ENCODE results near the gene SUN2.

Gene SUN2

DNA sequence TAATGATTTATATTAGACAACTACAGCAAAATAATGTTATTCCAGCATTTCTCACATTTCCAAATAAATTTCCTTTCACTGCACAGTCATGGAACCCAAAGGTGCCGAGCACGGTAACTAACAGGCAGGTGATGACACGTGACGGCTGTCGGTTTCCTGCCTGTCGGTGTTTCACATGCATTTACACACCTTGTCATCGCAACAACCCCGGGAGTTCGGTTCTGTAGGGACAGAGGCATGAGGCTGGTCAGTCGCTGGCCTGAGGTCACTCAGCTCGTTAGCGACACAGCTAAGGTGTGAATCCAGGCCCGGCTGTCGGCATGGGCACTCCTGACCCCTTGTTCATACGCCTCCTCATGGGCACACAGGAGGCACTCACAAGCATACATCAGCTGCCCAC lies 28.2 kb upstream of the SUN2 start:
- TF ChIP-seq EZH2phosphoT487 (IDR thresholded peaks at IDR 0.05; ENCODE audit: low read length) (no peak), EZH2 (optimal IDR thresholded peaks at IDR 0.05; ENCODE audit: low read depth, low read length) (no peak)
- TF ChIP-seq, protein P1, sequence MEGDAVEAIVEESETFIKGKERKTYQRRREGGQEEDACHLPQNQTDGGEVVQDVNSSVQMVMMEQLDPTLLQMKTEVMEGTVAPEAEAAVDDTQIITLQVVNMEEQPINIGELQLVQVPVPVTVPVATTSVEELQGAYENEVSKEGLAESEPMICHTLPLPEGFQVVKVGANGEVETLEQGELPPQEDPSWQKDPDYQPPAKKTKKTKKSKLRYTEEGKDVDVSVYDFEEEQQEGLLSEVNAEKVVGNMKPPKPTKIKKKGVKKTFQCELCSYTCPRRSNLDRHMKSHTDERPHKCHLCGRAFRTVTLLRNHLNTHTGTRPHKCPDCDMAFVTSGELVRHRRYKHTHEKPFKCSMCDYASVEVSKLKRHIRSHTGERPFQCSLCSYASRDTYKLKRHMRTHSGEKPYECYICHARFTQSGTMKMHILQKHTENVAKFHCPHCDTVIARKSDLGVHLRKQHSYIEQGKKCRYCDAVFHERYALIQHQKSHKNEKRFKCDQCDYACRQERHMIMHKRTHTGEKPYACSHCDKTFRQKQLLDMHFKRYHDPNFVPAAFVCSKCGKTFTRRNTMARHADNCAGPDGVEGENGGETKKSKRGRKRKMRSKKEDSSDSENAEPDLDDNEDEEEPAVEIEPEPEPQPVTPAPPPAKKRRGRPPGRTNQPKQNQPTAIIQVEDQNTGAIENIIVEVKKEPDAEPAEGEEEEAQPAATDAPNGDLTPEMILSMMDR (IDR thresholded peaks at IDR 0.05; ENCODE audit: low read length): no peak
- Histone ChIP-seq H3K9ac (ENCODE audit: low read length) (no peak overlapping the region), H2AFZ (ENCODE audit: low read length) (no peak overlapping the region), H3K4me3 (ENCODE audit: low read length) (no peak overlapping the region), H3K27me3 (replicated peaks; ENCODE audit: insufficient read depth, low read length) (no peaks in the 10 kb centered on the region), H3K27ac (ENCODE audit: low read length) (no peak overlapping the region), H3K9me2 (replicated peaks; ENCODE audit: insufficient read depth, low read length) (no peaks in the 10 kb centered on the region), H3K4me1 (ENCODE audit: low read length) (no peaks in the 10 kb centered on the region), H3K9me3 (replicated peaks; ENCODE audit: insufficient read depth, low read length) (no peaks in the 10 kb centered on the region), H3K4me2 (ENCODE audit: low read depth, low read length) (no peak overlapping the region), H3K79me2 (ENCODE audit: low read length) (no peaks in the 10 kb centered on the region), H4K20me1 (ENCODE audit: insufficient read depth, low read length) (no peaks in the 10 kb centered on the region), H3K36me3 (replicated peaks; ENCODE audit: insufficient read depth, low read length) (no peaks in the 10 kb centered on the region), H3F3A (ENCODE audit: insufficient read depth, low read length) (no peaks in the 10 kb centered on the region)
- DNase-seq: no peak

DNA sequence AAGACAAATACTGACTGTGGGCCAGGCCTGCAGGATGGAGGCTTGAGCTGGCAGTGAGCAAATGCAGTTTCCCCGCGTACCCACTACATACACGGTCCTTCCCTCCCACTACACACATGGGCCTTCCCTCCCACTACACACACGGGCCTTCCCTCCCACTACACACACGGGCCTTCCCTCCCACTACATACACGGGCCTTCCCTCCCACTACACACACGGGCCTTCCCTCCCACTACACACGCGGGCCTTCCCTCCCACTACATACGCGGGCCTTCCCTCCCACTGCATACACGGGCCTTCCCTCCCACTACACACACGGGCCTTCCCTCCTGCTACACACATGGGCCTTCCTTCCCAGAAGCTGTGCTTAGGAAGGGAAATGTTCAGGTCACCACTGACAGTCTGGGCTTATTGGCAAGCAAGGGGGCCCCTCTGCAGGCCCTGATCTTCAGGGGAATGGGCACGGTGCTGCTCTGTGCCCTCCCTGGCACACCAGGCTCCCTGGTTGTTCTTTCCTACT lies 27.4 kb upstream of the SUN2 start:
- no peak for DNase-seq
- Histone ChIP-seq H4K20me1 (ENCODE audit: insufficient read depth, low read length) (no peaks in the 10 kb centered on the region), H3K9ac (ENCODE audit: low read length) (no peak overlapping the region), H3K36me3 (replicated peaks; ENCODE audit: insufficient read depth, low read length) (no peaks in the 10 kb centered on the region), H3K27me3 (replicated peaks; ENCODE audit: insufficient read depth, low read length) (no peaks in the 10 kb centered on the region), H3F3A (ENCODE audit: insufficient read depth, low read length) (no peaks in the 10 kb centered on the region), H3K9me2 (replicated peaks; ENCODE audit: insufficient read depth, low read length) (no peaks in the 10 kb centered on the region), H3K4me2 (ENCODE audit: low read depth, low read length) (no peak overlapping the region), H2AFZ (ENCODE audit: low read length) (no peak overlapping the region), H3K27ac (ENCODE audit: low read length) (no peak overlapping the region), H3K4me1 (ENCODE audit: low read length) (no peaks in the 10 kb centered on the region), H3K9me3 (replicated peaks; ENCODE audit: insufficient read depth, low read length) (no peaks in the 10 kb centered on the region), H3K4me3 (ENCODE audit: low read length) (no peak overlapping the region), H3K79me2 (ENCODE audit: low read length) (no peaks in the 10 kb centered on the region)
- TF ChIP-seq EZH2phosphoT487 (IDR thresholded peaks at IDR 0.05; ENCODE audit: low read length) (no peak), EZH2 (optimal IDR thresholded peaks at IDR 0.05; ENCODE audit: low read depth, low read length) (no peak)
- TF ChIP-seq, protein P1 (IDR thresholded peaks at IDR 0.05; ENCODE audit: low read length): no peak

DNA sequence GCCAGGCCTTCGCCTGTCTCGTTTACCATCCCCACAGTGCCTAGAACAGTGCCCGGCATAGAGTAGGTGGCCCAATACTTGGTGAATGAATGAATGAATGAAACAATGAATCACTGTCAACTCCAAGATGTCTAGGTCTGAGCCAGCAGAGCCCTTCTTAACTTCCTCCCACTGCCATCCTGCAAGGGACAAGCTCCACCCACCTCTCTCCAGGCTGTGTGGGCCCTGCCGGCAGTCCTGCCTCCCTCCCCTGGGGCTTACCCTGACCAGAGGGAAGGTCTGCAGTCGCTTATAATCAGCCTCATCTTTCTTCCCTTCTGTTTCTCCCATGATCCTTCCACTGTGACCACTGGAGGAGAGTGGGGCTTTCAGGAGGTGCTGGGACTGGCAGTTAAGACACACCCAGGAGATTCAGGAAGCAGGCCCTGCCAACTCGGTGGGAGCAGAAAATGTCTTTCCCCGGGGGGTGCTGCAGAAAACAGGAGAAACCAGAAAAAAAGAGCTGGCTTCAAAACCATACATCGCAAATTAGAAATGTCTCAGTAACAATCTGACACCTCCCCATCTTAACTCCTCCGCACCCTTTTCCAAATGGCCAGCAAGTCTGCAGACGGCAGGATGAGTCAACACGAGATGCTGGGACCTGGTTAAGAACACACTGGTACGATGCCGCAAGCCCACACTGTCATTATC lies 26.8 kb upstream of the SUN2 start:
- H3K27ac ChIP-seq (ENCODE audit: low read length): no peak overlapping the region
- H3K4me2 ChIP-seq (ENCODE audit: low read depth, low read length): no peak overlapping the region
- no peaks in the 10 kb centered on the region for H3K9me3 ChIP-seq (replicated peaks; ENCODE audit: insufficient read depth, low read length)
- H3F3A ChIP-seq (ENCODE audit: insufficient read depth, low read length): no peaks in the 10 kb centered on the region
- no peak overlapping the region for H3K9ac ChIP-seq (ENCODE audit: low read length)
- no peaks in the 10 kb centered on the region for H3K4me1 ChIP-seq (ENCODE audit: low read length)
- H3K4me3 ChIP-seq (ENCODE audit: low read length): no peak overlapping the region
- H3K9me2 ChIP-seq (replicated peaks; ENCODE audit: insufficient read depth, low read length): no peaks in the 10 kb centered on the region
- H3K27me3 ChIP-seq (replicated peaks; ENCODE audit: insufficient read depth, low read length): no peaks in the 10 kb centered on the region
- H3K79me2 ChIP-seq (ENCODE audit: low read length): no peaks in the 10 kb centered on the region
- no peak overlapping the region for H2AFZ ChIP-seq (ENCODE audit: low read length)
- H3K36me3 ChIP-seq (replicated peaks; ENCODE audit: insufficient read depth, low read length): no peaks in the 10 kb centered on the region
- H4K20me1 ChIP-seq (ENCODE audit: insufficient read depth, low read length): no peaks in the 10 kb centered on the region
- no peak for DNase-seq
- TF ChIP-seq EZH2 (optimal IDR thresholded peaks at IDR 0.05; ENCODE audit: low read depth, low read length) (no peak), EZH2phosphoT487 (IDR thresholded peaks at IDR 0.05; ENCODE audit: low read length) (no peak)
- TF ChIP-seq, protein P1 (IDR thresholded peaks at IDR 0.05; ENCODE audit: low read length): no peak

Measured in MM.1S (cell line).